Measurements from ENCODE around the gene SOCS2.
"Not testable (repeated sequence)": the region's sequence is repeated elsewhere in the genome, so short reads cannot be mapped to it uniquely, and the experiment has no call there.

SOCS2 gene

GRCh38 chr12:93595351-93595750 is 22.9 kb downstream of the SOCS2 start:
- no peak for DNase-seq

GRCh38 chr12:93597608-93598007 is 25.1 kb downstream of the SOCS2 start:
- DNase-seq, result no peak

GRCh38 chr12:93599192-93599591 is 26.7 kb downstream of the SOCS2 start:
- no peak for DNase-seq

- no peak for DNase-seq
These were observed 29.1 kb downstream of the SOCS2 start for GRCh38 chr12:93601591-93601990.

- no peak for DNase-seq
These were observed 30.6 kb downstream of the SOCS2 start for GRCh38 chr12:93602897-93603668.

- DNase-seq, result no peak
These were observed 31.3 kb downstream of the SOCS2 start for GRCh38 chr12:93603762-93604161.

GRCh38 chr12:93608313-93608712 is 35.8 kb downstream of the SOCS2 start:
- no peak for DNase-seq

GRCh38 chr12:93609281-93610192 is 37.1 kb downstream of the SOCS2 start:
- DNase-seq, result no peak

GRCh38 chr12:93612776-93613175 is 40.3 kb downstream of the SOCS2 start:
- no peak for DNase-seq

GRCh38 chr12:93614917-93615596 is 42.6 kb downstream of the SOCS2 start:
- no peak for DNase-seq

- DNase-seq, result no peak
These were observed 44.2 kb downstream of the SOCS2 start for GRCh38 chr12:93616584-93617101.

- DNase-seq, result no peak
These were observed 46.5 kb downstream of the SOCS2 start for GRCh38 chr12:93618891-93619410.

- DNase-seq, result no peak
These were observed 49.5 kb downstream of the SOCS2 start for GRCh38 chr12:93621986-93622385.

GRCh38 chr12:93622485-93622884 is 50.0 kb downstream of the SOCS2 start:
- DNase-seq, result no peak

GRCh38 chr12:93624595-93625294 is 52.3 kb downstream of the SOCS2 start:
- no peak for DNase-seq

- not testable (repeated sequence) for DNase-seq
These were observed 52.8 kb downstream of the SOCS2 start for GRCh38 chr12:93625295-93625645.

GRCh38 chr12:93626160-93626559 is 53.7 kb downstream of the SOCS2 start:
- no peak for DNase-seq
